H1 (cell line): Measurements from ENCODE around the gene SKAP1. TPM values are rescaled to one million over a fixed set of nuclear protein-coding genes. Genes with fewer than 3 reads are reported as not detected.

Experiments used
- EP300 ChIP-seq, 2 experiments: IDR thresholded peaks; 1 replicate in 1 of 2; 2 replicates in 1 of 2; pipeline ENCODE4 v1.6.1; 2011 to 2012; ENCODE audit warnings: low read depth in 2 of 2, low read length in 2 of 2, mild to moderate bottlenecking in 2 of 2, borderline replicate concordance in 1 of 2, inconsistent platforms in 1 of 2, moderate library complexity in 1 of 2
- HDAC6 ChIP-seq: IDR thresholded peaks from one replicate; pipeline ENCODE4 v1.7.1; 2012; ENCODE audit warnings: low read depth, mild to moderate bottlenecking, inconsistent platforms, low read length, moderate library complexity
- KDM4A ChIP-seq: IDR thresholded peaks from one replicate; pipeline ENCODE4 v1.7.1; 2012; ENCODE audit warnings: low read depth, mild to moderate bottlenecking, moderate library complexity, low read length, inconsistent platforms; ENCODE audit not compliant: severe bottlenecking
- polyA plus RNA-seq, 7 experiments: library from polyadenylated mRNA; depleted of rRNA in 3 of 7; stranded (reverse) in 5 of 7; unstranded in 2 of 7; fragments of >200 nt in 5 of 7; fragments of 200-250 nt in 2 of 7; gene quantifications; 1 replicate in 5 of 7; 2 replicates in 1 of 7; 4 replicates in 1 of 7; pipeline versions ENCODE4 v1.2.1 to v1.2.3, GENCODE V29; 2011 to 2013; ENCODE audit warnings: missing spikeins in 2 of 7, mixed read lengths in 2 of 7
- total RNA-seq: library from RNA; stranded (reverse); fragmentation: NEBNext Ultra II Directional; extraction: Animal tissue kit (Norgen Biotek cat#: 25700); gene quantifications from 2 replicates; pipeline ENCODE4 v1.2.1, GENCODE V29; 2021

SKAP1 gene
- total and polyA plus RNA-seq, 2 of the 8 experiments (the other 6 are each of a cell fraction or from before 2014, with no cell fraction given): not detected

- no peak for TF ChIP-seq EP300 (IDR thresholded peaks at IDR 0.05; ENCODE audit: borderline replicate concordance in 1 of 2, low read depth in 2 of 2, low read length in 2 of 2)
- no peak for TF ChIP-seq HDAC6
- TF ChIP-seq KDM4A: no peak
Measured at GRCh38 chr17:48223945-48224344, 206.1 kb downstream of the SKAP1 start (continued).
